ENCODE results near the gene SFTPA2.
"Not testable (repeated sequence)": the region's sequence is repeated elsewhere in the genome, so short reads cannot be mapped to it uniquely, and the experiment has no call there.

GRCh38 chr10:79570624-79571023, 10.4 kb upstream of the SFTPA2 start:
- TF ChIP-seq CTCF, POLR2A (IDR thresholded peaks at IDR 0.05): not testable (repeated sequence)
